Measurements from ENCODE around the gene FAT1.

- TF ChIP-seq CTCF (IDR thresholded peaks at IDR 0.05) (no peak), RELA (CRISPR knock-in tag; IDR thresholded peaks at IDR 0.05; ENCODE audit: borderline replicate concordance) (no peak), NFYB (CRISPR knock-in tag; conservative IDR thresholded peaks at IDR 0.05; ENCODE audit: low read depth) (no peak), FOXJ3 (CRISPR knock-in tag; IDR thresholded peaks at IDR 0.05; ENCODE audit: borderline replicate concordance) (no peak), KAT7 (CRISPR knock-in tag; IDR thresholded peaks at IDR 0.05; ENCODE audit: borderline replicate concordance) (no peak), GABPB1 (CRISPR knock-in tag; IDR thresholded peaks at IDR 0.05) (no peak), MLX (CRISPR knock-in tag; IDR thresholded peaks at IDR 0.05) (no peak), ZNF512 (CRISPR knock-in tag; IDR thresholded peaks at IDR 0.05; ENCODE audit: borderline replicate concordance) (no peak), E2F1 (CRISPR knock-in tag; IDR thresholded peaks at IDR 0.05) (no peak), JUN (CRISPR knock-in tag; IDR thresholded peaks at IDR 0.05) (no peak), ZBTB43 (CRISPR knock-in tag; IDR thresholded peaks at IDR 0.05) (no peak), SP1 (CRISPR knock-in tag; conservative IDR thresholded peaks at IDR 0.05) (no peak), MAX (CRISPR knock-in tag; IDR thresholded peaks at IDR 0.05) (no peak), HMGXB4 (CRISPR knock-in tag; IDR thresholded peaks at IDR 0.05) (no peak)
Observed at GRCh38 chr4:186728631-186729271, 5.1 kb upstream of the FAT1 start.

Measured in WTC11 (cell line).